ENCODE measurements around the gene PRKCA.

The PRKCA gene

DNA sequence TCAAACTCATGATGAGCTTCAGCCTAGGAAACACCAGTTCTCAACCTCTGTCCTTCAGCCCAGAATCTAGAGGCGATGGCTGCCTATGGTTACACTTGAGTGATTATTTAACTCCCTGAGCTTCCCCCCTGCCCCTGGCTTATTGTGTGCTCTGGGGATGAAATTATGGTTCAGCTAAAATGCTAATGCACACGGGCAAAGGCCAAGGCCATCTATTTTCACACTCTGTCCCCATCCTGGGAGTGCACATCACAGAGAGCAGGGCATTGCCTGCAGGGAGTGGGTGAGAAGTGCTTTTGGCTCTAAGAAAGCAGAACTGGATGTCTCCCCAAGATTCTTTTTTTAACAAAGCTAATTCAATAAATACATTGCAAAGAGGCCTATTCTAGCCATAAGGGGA, 510.9 kb downstream of the PRKCA start:
- H3K4me3 ChIP-seq (ENCODE audit: low read depth, low read length), result no peak overlapping the region
- TF ChIP-seq, protein P1, sequence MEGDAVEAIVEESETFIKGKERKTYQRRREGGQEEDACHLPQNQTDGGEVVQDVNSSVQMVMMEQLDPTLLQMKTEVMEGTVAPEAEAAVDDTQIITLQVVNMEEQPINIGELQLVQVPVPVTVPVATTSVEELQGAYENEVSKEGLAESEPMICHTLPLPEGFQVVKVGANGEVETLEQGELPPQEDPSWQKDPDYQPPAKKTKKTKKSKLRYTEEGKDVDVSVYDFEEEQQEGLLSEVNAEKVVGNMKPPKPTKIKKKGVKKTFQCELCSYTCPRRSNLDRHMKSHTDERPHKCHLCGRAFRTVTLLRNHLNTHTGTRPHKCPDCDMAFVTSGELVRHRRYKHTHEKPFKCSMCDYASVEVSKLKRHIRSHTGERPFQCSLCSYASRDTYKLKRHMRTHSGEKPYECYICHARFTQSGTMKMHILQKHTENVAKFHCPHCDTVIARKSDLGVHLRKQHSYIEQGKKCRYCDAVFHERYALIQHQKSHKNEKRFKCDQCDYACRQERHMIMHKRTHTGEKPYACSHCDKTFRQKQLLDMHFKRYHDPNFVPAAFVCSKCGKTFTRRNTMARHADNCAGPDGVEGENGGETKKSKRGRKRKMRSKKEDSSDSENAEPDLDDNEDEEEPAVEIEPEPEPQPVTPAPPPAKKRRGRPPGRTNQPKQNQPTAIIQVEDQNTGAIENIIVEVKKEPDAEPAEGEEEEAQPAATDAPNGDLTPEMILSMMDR (IDR thresholded peaks at IDR 0.05; ENCODE audit: low read depth, low read length), result no peak

DNA sequence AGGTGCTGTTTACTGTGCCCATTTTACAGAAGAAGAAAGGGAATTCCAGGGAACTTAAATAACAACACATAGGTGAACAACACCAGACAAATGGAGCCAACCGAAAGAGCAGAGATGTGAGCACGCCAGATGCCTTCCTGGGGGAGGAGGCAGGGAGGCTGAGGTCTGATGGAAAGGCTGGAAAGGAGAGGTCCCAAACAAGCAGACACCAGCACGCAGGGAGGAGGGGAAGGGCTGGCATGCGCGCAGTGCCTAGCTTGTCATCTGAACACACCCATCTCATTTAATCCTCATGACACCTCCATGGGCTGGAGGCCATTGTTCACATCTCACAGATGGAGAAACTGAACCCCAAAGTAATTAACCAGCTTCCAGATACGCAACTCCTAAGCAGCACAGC, 511.6 kb downstream of the PRKCA start:
- TF ChIP-seq, protein P1 (IDR thresholded peaks at IDR 0.05; ENCODE audit: low read depth, low read length), result no peak
- H3K4me3 ChIP-seq (ENCODE audit: low read depth, low read length), result no peak overlapping the region

DNA sequence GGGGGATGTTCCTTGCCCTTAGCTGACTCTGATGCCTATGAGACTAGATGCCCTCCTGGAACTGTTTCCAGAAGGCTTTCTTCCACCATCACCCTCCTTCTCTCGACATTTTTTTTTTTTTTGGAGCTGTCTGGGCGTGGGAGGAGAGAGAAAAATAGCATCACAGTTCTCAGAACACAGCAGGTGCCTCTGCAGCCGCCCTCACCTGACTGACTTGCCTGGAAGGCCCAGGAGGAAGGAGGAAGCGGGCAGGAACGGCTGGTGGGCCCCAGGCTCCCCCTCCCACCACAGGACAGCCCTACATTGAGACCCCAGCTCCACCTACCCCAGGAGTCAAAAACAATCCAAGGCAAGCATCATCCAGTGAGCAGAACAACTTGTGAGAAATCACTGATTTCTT, 512.2 kb downstream of the PRKCA start:
- TF ChIP-seq, protein P1 (IDR thresholded peaks at IDR 0.05; ENCODE audit: low read depth, low read length), result no peak

DNA sequence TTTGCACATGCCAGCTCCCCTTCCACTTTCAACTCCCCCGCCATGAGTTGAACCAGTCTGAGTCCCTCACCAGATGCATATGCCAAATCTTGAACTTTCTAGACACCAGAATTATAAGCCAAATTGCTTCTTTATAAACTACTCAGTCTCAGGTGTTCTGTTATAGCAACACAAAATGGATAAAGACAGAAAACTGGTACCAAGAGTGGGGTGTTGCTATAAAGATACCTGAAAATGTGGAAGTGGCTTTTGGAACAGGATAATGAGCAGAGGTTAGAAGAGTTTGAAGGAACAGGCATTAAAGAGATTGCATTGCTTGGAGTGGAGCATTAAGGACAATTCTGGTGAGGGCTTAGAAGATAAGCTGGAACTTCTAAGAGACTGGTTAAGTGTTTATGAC, 515.3 kb downstream of the PRKCA start:
- H3K4me3 ChIP-seq (ENCODE audit: low read depth, low read length), result no peak overlapping the region
- TF ChIP-seq, protein P1 (IDR thresholded peaks at IDR 0.05; ENCODE audit: low read depth, low read length), result no peak

More for the DNA sequence above, 512.2 kb downstream of the PRKCA start:
- H3K4me3 ChIP-seq (ENCODE audit: low read depth, low read length), result no peak overlapping the region

DNA sequence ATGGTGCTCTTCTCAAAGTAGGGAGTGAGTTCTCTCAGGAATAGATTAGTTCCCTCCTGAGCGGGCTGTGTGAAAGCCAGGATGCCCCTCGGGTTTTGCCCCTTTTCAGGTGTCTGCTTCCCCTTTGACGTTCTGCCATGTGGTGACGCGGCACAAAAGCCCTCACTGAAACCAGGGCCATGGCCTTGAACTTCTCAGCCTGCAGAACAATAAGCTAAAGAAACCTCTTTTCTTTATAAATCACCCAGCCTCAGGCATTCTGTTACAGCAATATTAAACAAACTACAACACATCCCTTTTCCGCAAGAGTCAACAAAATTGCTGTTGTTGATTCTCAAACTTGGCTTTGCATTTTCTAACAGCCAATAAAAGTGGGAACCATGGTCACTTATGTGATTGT, 517.1 kb downstream of the PRKCA start:
- TF ChIP-seq, protein P1 (IDR thresholded peaks at IDR 0.05; ENCODE audit: low read depth, low read length), result no peak
- no peak overlapping the region for H3K4me3 ChIP-seq (ENCODE audit: low read depth, low read length)

DNA sequence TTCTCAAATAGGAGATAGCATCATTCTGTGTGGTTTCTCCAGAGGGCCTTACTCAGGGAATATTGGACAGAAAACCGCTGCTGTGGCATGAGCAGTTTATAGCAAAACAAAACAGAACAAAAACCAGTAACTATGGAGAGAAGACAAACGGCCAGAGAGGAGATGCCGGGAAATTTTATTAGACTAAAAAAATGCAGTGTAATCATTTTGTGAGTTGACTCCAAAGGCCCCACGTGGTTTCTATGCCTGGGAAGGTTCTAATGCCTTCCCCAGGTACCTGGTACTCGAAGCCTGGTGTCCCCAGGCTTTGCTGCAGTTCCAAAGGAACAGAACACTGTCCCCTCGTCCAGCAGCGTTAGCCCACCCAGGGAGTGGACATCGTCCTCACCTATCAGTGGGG, 519.6 kb downstream of the PRKCA start:
- H3K4me3 ChIP-seq (ENCODE audit: low read depth, low read length), result no peak overlapping the region
- TF ChIP-seq, protein P1 (IDR thresholded peaks at IDR 0.05; ENCODE audit: low read depth, low read length), result no peak

DNA sequence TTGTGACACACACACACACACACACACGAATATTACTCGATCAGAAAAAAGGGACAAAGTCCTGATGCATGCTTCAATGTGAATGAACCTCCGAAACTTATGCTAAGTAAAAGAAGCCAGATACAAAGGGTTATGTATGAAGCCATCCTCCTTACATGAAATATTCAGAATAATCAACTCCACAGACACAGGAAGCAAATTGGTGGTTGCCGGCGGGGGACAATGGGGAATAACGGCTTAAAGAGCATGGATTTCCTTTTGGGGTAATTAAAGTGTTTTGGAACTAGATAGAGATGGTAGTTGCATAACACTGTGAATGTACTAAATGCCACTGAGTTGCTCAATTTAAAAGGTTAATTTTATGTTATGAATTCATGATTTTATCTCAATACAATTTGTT, 524.4 kb downstream of the PRKCA start:
- TF ChIP-seq, protein P1 (IDR thresholded peaks at IDR 0.05; ENCODE audit: low read depth, low read length), result no peak

More for the DNA sequence above, 524.4 kb downstream of the PRKCA start:
- H3K4me3 ChIP-seq (ENCODE audit: low read depth, low read length), result no peak overlapping the region

Measured in WI38 (cell line).